Stimulated activated naive CD4-positive, alpha-beta T cell treated with Interleukin-2 at 50 U/mL for 16 hours (primary cell): Measurements from ENCODE around the gene EEF1A2.
"Not testable (repeated sequence)": the region's sequence is repeated elsewhere in the genome, so short reads cannot be mapped to it uniquely, and the experiment has no call there.

ENCODE experiments used
- DNase-seq: peaks from one replicate; lab custom pipeline; 2025; lab: John Stamatoyannopoulos, UW

EEF1A2 gene

DNA sequence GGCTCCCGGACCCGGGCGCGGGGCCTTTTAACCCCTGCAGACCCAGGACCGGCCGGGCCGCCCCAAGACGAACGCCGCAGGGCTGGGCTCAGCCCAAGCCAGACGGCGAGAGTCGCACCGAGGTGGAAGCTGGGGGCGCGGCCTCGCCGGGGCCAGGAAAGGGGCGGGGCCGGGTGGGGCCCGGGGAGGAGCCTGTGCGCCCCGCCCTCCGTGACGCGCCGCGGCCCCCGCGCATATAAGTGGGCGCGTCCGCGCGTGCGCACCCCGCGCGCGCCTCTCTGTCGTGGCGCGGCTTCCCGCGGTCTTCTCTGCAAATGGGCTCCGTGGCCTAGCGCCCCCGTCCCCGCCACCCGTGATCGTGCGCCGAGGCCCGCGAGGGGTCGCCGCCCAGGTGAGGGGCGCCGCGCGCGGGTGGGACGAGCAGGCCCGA is 21.6 kb upstream of the EEF1A2 start, which contains the start of gene PPDPF:
PPDPF (plus strand) TSS at position 262 of the 430 bp plus-strand sequence. CDS start 544 bp downstream, outside the sequence.
- peak; percentile 72 for DNase-seq

DNA sequence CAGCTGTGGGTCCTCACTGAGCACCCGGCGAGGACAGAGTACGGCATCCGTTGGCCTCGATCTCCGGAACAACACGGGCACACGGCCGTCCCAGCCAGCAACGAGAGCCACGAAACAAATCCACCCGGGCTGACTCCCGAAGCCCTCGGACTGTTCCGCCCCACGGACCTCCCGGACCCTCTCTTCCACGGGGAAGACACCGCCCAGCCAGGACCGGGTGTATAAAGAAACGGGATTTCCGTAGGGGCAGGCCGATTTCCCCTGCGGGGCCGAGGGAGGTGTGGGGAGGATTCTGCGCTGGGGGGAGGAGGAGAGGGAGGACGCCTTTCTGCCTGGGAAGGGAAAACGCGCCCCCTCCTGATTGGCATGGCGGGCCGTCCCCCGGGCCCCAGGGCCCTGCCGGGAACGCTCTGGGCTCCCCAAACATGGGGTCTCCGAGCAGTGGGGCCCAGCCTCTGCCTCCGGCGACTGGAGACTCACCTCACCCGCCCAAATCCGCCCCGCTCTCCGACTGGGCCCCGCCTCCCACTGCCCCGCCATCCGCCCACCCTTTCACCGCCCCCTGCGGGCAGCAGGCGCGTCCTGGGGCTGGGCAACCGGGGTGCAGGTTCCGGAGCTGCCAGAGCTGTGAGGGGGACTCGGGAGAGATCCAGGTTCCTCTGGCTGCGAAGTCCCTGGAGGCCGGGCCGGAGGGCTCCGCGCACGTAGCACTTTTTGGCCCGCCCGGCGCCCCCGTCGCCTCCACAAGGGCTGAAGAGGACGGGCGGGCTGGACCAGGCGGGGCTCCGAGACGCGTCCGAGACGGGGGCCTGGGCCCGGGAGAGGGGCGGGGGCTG is 21.0 kb upstream of the EEF1A2 start:
- DNase-seq, result peak; percentile 57

DNA sequence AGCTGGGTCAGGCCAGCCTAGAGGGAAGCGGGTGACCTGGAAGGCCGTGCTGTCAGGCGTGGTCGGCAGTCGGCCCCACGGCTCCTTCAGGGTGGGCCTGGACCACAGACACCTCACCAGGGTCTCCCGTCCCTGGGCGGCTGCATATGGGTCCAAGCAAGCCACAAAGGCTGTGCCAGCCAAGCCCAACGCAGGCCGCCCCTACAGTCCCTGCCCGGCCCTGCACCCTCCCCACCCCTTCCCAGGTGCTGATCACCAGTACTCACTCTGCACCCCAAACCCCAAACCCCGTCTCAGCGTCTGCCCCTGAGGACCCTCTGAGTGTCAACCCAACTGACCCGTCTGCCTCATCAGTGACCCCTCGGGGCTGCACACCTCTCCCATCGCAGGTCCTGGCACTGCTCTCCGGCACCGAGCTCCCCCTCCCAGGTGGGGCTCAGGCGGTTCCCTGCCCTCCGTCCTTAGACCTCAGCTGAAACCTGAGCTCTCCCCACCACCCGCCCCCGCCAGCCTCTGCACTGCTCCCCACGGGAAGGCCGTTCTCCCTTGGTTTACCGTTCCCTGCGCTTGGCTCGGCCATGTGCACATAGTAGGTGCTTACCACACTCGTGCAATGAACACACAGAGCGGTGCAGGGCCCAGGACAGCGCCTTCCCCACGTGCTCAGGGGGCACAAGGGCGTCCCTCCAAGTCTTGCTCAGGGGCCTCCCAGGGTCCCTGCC is 20.2 kb upstream of the EEF1A2 start:
- DNase-seq, result no peak

DNA sequence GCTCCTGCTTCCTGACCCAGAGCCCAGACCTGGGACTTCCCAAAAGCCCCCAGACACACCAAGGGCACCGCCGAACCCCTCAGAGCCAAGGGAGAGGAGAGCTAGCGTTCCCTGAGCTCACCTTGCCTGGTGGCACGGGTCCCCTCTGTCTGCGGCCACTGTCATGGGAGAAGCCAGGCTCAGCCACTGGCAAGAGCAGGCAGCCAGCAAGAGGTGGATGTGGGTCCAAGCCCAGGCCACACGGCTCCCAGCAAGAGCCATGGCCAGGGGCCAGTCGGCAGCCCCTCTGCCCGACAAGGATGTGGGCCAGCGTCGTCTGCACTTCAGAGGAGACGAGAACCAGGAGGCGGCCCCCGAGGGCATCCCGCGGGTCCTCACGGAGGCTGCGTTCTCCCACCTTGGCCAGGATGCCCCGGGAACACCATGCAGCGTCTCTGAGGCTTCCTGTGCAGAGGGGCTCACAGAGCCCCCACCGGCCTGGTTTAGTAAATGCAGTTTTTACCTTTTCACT is 19.5 kb upstream of the EEF1A2 start:
- DNase-seq, result no peak

DNA sequence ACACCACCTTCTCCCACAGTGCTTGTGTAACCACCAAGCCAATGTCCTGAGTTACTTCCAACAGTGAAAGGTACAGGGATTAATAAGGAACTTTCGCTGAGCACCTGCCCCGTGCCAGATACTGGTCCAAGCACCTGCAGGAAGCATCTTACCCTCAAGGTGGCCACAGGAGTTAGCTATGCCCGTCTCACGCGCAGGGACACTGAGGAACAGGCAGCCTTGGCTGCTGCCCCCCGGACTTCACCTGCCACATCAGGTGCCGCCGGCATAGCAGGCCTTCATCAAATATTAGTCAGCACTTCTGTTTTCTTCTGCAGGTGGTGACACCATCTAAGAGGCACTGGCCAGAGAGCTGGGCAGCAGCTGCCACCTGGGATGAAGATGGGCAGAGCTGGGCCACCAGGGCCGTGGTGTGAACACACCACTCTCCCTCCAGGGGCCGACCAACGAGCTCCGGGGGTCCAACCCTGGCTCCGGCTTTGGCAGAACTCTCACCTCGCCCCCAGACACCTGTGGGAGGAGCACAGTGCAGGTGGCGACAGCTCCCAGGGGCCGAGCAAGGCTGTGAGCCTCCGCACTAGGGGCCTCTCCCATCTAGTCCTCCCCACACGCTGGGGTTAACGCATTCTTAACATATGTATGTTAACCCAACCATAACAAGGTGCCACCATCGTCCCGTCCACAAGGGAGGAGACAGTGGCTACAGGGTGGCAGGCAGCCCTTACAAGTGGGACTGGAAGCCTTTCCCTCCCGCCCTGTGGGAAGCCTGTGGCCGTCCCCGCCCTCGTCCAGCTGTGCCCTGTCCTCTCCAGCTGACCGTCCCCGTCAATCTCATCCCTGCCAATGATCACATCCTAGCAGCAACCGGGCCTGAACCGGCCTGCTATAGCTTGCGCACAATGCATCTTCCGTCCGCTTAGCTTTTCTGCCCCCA is 18.8 kb upstream of the EEF1A2 start:
- DNase-seq, result no peak

DNA sequence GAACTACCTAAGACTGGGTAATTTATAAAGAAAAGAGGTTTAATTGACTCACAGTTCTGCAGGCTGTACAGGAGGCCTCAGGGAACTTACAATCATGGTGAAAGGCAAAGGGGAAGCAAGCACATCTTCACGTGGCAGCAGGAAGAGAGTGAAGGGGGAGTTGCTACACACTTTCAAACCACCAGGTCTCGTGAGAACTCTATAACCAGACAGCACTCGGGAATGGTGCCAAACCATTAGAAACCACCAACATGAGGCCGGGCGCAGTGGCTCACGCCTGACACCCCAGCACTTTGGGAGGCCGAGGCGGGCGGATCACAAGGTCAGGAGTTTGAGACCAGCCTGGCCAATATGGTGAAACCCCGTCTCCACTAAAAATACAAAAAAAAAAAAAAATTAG is 15.6 kb upstream of the EEF1A2 start:
- DNase-seq, result not testable (repeated sequence)

DNA sequence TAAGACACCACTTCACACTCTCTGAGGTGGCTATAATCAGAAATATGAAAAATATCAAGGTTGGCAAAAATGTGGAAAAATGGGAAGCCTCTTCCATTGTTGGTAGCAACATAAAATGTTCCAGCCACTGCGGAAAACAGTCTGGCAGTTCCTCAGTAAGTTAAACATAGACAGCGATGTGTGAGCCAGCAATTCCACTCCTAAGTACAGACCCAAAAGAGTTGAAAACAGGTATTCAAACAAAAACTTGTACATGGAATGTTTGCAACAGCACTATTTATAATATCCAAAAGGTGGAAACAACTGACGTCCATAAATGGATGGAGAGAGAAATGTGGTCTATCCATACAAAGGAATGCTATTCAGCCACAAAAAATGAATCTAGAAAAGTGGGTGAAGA is 14.3 kb upstream of the EEF1A2 start:
- DNase-seq, result no peak

DNA sequence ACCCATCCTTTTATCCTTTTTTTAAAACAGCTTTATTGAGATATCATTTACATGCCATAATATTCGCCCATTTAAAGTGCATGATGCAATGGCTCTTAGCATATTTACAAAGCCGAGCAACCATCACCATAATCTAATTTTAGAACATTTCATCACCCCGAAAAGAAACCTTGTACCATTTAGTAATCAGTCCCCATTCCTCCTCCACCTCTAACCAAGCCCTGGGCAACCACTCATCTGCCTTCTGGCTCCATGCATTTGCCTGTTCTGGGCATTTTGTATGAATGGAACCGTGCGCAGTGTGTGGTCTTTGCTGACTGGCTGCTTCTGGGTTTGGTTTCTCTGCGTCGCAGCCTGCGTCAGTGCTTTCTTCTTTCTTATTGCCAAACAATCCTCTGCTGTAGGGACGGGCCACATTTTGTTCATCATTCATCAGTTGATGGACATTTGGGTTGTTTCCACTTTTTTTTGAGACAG is 10.2 kb upstream of the EEF1A2 start:
- DNase-seq, result no peak

DNA sequence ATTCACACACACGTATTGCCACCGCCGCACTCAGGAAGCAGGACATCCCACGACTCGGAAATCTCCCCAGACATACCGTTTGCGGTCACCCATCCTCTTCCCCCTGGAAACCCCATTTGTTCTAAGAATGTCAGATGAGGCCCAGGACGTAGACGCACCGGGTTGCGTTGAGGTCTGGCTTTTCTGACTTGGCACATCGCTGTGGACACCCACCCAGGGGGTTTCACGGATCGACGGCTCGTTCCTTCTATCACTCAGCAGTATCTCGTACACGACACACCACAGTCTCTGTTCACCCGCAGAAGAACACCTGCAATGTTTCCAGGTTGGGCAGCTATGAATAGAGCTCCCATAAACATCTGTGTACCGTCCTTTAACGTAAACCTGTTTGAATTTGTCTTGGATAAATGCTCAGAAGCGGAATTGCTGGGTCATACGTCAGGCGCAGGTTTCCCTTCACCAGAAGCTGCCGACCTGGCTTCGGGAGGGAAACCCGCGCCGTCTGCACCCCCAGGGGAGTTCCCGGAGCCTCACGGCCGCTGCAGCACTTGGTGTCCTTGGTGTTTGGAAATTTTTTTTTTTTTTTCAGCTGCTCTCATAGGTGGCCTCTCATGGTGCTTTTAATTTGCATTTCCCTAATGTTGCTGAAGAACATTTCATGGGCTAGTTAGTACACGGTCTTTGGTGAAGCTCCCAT is 9.3 kb upstream of the EEF1A2 start:
- no peak for DNase-seq

DNA sequence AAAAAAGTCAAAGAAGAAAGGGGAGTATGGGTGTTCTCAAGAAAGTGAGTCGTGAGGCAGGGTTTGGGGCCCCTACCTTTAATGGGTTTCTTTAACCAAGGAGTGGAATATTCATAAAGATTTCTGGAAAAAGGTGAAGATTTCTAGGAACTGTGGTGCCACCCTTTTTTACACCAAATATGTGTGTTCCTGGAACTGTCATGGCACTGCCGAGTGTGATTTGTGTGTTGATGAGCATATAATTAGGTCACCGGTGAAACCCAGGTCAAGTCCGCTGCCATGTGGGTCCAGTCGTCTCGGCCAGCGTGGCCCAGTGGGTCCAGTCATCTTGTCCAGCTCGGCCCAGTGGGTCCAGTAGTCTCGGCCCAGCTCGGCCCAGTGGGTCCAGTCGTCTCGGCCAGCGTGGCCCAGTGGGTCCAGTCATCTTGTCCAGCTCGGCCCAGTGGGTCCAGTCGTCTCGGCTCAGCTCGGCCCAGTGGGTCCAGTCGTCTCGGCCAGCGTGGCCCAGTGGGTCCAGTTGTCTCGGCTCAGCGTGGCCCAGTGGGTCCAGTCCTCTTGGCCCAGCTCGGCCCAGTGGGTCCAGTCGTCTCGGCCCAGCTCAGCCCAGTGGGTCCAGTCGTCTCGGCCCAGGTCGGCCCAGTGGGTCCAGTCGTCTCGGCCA is 8.3 kb upstream of the EEF1A2 start:
- DNase-seq, result no peak

DNA sequence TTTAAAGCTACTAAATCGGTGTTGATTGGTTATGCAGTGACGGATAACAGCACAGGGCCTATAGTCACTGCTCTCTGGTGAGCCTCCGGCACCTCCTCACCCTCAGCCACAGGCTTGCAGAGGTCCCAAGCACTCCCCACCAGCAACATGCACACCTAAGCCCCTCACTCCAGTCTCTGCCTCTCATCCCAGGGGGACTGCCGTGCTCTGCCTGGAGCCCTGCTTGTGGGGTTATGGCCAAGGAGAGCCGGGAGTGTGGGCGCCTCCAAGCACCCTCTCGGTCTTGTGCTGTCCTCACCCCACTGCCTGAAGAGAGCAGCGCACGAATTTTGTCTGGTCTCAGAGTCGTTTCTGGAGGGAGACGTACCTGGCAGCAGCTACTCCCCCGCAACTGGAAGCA is 6.8 kb upstream of the EEF1A2 start:
- no peak for DNase-seq

DNA sequence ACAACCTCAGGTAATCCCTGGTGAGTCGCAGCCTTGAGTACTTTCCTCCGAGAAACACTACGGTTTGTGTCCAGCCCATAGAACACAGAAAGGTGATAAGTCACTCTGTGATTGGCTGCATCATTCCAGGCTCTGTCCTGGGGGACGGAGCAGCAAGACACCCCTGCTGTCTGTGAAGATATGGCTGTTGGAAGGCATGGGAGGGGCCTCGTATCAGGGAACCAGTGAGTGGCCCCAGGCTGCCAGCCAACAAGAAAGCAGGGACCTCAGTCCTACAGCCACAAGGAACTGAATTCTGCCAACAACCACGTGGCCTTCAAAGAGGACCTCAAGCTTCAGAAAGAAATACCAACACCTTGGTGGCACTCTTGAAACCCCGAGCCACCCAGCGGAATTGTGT is 6.4 kb upstream of the EEF1A2 start:
- no peak for DNase-seq

DNA sequence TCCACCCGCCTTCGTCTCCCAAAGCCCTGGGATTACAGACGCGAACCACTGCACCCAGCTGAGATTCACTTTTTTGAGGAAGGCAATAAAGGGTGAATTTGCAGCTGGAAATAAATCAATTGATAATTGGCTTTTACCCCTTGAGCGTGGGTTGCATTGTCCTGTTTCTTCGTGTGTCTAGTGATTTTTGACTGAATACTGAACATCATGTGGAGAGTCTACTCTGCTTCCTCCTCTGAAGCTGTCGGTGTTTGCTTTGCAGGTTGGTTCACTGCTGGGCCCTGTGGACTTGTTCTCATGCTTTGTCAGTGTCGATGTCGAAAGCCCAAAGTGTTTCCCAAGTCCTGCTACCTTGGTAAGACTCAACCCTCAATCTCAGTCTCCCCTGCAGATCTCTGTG is 5.8 kb upstream of the EEF1A2 start:
- no peak for DNase-seq

DNA sequence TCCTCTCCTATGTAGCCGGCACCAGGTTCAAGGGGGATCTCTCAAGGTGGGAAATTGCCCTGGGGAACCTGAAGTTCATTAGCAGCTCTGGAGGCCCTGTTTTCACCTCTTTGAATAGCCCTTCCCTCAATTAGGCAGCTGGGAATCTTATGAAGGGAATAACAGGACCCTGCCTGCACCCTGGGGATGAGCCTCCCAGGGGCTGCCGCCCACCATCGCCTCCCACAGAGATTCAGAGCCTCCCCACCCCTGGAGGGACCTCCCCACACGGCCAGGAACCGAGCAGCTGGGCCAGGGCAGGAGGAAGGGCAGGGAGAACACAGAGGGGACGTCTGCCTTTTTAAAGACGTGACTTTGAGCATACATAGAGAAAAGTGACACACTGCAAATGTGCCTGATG is 4.6 kb upstream of the EEF1A2 start:
- no peak for DNase-seq

DNA sequence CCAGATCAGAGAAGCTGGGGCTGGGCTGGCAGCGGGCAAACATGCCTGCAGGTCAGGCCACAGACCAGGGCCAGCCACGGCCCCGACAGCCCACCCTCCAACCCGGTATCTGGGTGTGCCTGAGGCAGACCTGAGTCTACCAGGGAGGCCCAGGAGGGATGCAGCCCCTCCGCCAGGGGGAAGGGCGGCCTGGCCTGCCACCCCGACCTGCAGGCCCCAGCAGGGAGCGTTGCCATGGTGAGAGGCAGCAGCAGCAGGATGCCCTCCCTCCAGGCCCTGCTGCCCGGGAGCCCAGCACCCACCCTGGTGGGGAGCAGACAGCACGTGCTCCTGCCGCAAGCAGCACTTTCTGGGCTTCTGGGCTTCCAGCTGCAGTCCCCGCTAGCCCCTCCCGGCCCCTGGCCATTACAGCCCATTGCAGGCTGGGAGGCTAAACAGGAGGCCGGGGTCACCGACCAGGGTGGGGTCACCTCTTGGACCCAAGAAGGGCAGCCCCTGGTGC is 3.8 kb upstream of the EEF1A2 start:
- no peak for DNase-seq

DNA sequence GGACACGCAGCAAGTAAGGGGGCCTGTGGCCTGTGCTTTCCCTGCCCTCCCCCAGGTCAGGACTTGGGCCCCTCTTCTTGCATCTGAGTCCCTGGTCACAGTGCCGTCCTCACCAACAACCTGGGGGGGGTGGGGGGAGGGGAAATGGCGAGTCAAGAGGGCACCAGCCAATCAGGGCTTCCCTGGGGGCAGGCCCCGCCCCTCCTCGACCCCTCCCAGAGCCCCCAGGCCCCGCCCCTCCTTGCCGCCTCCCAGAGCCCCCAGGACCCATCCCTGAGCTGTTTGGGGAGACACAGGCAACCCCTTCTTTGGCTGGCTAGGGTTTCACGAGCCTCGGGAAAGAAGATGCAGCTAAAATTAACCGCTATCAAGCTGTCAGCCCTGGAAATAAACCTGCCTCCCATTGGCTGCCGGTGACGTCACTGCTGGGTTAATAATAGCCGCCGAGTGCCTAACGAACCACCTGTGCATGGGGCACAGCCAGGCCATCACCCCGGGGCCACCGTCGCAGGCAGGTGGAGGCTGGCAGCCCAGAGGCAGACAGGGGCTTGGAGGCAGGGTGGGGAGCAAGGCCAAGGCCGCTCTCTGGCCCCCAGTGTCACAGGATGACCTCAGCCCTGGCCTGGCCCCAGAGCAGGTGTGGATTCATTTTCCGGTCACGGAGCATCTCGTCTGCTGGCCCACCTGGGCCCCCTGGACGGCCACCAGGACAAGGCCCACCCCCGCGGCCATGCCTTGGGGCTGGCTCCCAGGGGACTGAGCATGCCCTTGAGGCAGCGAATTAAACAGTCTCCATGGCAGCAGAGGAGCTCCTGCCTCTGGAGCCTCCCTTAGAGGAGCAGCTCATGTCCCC is 3.2 kb upstream of the EEF1A2 start:
- no peak for DNase-seq

DNA sequence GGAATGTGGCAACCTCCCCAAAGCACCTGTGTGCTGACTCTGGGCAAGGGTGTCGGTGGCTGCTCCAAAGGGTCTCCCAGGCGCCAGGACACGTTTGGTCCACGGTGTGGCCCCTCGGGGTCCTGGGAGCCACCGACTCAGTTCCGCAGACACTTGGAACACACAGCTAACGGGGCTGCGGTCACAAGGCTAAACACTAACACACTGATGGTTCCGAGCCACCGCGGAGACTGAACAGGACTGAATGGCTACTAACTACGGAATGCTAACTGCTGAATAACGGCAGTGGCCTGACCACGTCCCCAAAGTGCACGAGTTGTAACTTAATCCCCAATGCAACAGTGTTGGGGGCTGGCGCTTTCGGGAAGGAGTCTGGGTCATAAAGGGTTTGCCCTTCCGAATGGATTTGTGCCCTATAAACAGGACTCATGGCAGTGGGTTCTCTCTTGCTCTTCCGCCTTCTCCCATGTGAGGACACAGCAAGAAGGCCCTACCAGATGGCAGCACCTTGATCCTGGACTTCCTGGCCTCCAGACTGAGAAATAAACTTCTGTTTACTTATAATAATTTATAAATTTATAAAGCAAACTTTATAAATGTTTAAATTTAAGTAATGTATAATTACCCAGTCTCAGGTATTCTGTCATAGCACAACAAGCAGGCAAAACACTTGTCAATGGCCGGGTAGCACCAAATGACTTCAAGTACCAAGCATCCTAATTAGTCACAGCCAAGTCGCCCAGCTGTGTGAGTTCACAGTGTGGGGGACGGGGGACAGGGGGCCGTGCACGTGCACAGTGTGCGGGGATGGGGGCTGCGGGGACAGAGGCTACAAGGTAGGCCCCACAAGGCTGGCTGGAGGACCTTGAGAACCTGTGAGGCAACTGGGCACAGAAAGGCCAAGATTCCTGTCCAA is 2.3 kb upstream of the EEF1A2 start:
- DNase-seq, result no peak

DNA sequence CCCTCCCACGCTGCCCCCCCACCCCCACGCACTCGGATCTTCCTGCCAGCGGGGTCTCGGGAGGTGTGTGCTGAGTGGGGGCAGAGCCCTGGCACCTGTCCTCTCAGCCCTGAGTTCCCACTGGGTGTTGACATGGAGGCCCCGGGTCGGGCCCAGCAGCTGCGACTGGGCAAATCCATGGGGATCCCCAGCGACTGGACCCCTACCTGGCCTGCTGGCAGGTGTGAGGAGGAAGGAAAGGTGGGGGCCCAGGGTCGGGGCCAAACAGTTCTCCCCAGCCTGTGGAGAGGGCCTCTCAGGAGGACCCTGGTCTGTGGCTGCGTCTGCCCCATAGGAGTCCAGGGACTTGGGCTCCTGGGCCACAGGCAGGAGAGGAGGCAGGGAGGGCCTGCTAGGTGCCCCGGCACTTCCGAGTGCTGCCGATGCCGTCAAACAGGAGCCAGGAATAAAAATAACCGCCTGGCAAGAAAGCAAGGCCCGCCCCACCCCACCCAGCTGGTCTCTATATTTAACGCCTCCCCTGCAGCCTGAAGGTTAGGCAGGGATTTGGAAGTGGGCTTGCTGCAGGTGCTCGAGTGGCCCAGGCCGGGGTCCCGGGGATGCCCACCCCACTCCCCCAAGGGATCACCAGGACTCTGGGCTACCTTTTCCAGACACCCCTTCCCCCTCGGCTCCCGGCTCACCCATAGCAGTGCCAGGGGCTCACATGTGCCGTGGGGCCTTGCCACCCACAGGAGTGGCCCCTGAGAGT is 1.4 kb upstream of the EEF1A2 start:
- no peak for DNase-seq
